Body of pancreas (tissue), 4 donors: ENCODE measurements around the gene SECTM1. TPM values are rescaled to one million over a fixed set of nuclear protein-coding genes. Genes with fewer than 3 reads are reported as not detected.
"Not testable (repeated sequence)": the region's sequence is repeated elsewhere in the genome, so short reads cannot be mapped to it uniquely, and the experiment has no call there.

Experiments used
- ATAC-seq: fragments of 150-250 bp; one replicate; pipeline ENCODE4 v1.9.1; 2016
- DNase-seq, 4 donors: peaks; one replicate each; pipeline ENCODE4 v3.0.0-alpha.2; 2019
- H3K27ac ChIP-seq, 4 donors: fragments of 200-600 bp; sonication (generic); 1 replicate in 3 of 4; 2 replicates in 1 of 4; pipeline versions ENCODE4 v1.5.1 to v1.6.1; 2016 to 2019; ENCODE audit warnings: mild to moderate bottlenecking in 1 of 4, mixed read lengths in 1 of 4, moderate library complexity in 1 of 4
- H3K27me3 ChIP-seq, 2 donors: fragments of 200-600 bp; sonication (generic); one replicate each; pipeline ENCODE4 v1.6.0; 2016; ENCODE audit warnings: mild to moderate bottlenecking in 1 of 2
- H3K36me3 ChIP-seq, 2 donors: fragments of 200-600 bp; sonication (generic); replicated peaks in 1 of 2; 2 replicates each; pipeline ENCODE4 v1.5.1; 2016; ENCODE audit warnings: low read depth in 2 of 2; ENCODE audit not compliant: insufficient read depth in 1 of 2
- H3K4me1 ChIP-seq: fragments of 200-600 bp; sonication (generic); one replicate; pipeline ENCODE4 v1.6.0; 2016
- H3K4me3 ChIP-seq, 2 donors: fragments of 200-600 bp; sonication (generic); 1 replicate in 1 of 2; 2 replicates in 1 of 2; pipeline ENCODE4 v1.5.1; 2016 to 2019
- H3K9me3 ChIP-seq, 3 donors: fragments of 200-600 bp; sonication (generic); 1 replicate in 2 of 3; 2 replicates in 1 of 3; pipeline ENCODE4 v1.5.1; 2016
- CTCF ChIP-seq, 7 experiments: fragments of 450-650 bp in 4 of 7; fragments of 200-600 bp in 3 of 7; sonication (generic) in 3 of 7; IDR thresholded peaks; one replicate each; pipeline ENCODE4 v1.5.1; 2016 to 2019; ENCODE audit warnings: antibody characterized with exemption in 7 of 7
- POLR2A ChIP-seq, 3 donors: fragments of 450-650 bp; IDR thresholded peaks; one replicate each; pipeline ENCODE4 v1.6.1; 2016; ENCODE audit warnings: antibody characterized with exemption in 3 of 3, mild to moderate bottlenecking in 2 of 3
- WGBS, 2 donors: methylation state at CpG; one replicate each; pipeline ENCODE4 v1.1.5; 2017; 5-methylcytosine and 5-hydroxymethylcytosine counted together
- intact Hi-C: fragments of 100-400 bp; cut with DNase I; formaldehyde crosslinking; loops from one replicate; pipeline ENCODE4 v1.15.1; 2023
- total RNA-seq, 2 donors: library from RNA; depleted of rRNA; stranded (reverse); fragments of >200 nt; gene quantifications; one replicate each; pipeline ENCODE4 v1.1.0, GENCODE V29; 2016

SECTM1 gene
- total RNA-seq, 2 donors from 2014 or later = 5.4 to 6.3 TPM

- Histone ChIP-seq H3K4me1 (peaks cover 4% of the 10 kb centered on the region), H3K9me3 (no peaks in the 10 kb centered on the region), H3K4me3 (no peak overlapping the region), H3K27ac (no peak overlapping the region), H3K27me3 (peaks cover 0 to 8% of the 10 kb centered on the region in 2 donors), H3K36me3 (no peaks in the 10 kb centered on the region)
- no peak for TF ChIP-seq CTCF (IDR thresholded peaks at IDR 0.05)
- no peak for TF ChIP-seq POLR2A (IDR thresholded peaks at IDR 0.05)
- 49 to 61% methylated on average over 8 to 10 of the region's 10 CpGs for WGBS, 2 donors
- intact Hi-C loops = no loop called here
- ATAC-seq = no peak
- DNase-seq = no peak
Observed at GRCh38 chr17:82378741-82379021, 45.1 kb upstream of the SECTM1 start.

- H3K4me3 ChIP-seq = no peak overlapping the region
- TF ChIP-seq POLR2A (IDR thresholded peaks at IDR 0.05) (no peak), CTCF (IDR thresholded peaks at IDR 0.05) (no peak)
- intact Hi-C loops = no loop called here
- 74 to 76% methylated on average over 30 to 31 of the region's 31 CpGs for WGBS, 2 donors
- no peak overlapping the region for H3K27ac ChIP-seq
- DNase-seq (no peak), ATAC-seq (no peak)
- no peaks in the 10 kb centered on the region for H3K9me3 ChIP-seq
- H3K27me3 ChIP-seq = peaks cover 0 to 8% of the 10 kb centered on the region in 2 donors
- no peaks in the 10 kb centered on the region for H3K4me1 ChIP-seq
- H3K36me3 ChIP-seq = no peaks in the 10 kb centered on the region
Observed at GRCh38 chr17:82377924-82378740, 44.6 kb upstream of the SECTM1 start.

GRCh38 chr17:82377294-82377693, 43.7 kb upstream of the SECTM1 start:
- WGBS, 2 donors = 37 to 61% methylated on average over 4 to 5 of the region's 5 CpGs
- H3K27me3 ChIP-seq, H3K27ac ChIP-seq, H3K9me3 ChIP-seq, intact Hi-C loops, ATAC-seq, H3K4me1 ChIP-seq, H3K4me3 ChIP-seq, H3K36me3 ChIP-seq, DNase-seq: not testable (repeated sequence)

GRCh38 chr17:82376042-82376730, 42.6 kb upstream of the SECTM1 start:
- 74 to 75% methylated on average over 2 to 16 of the region's 16 CpGs for WGBS, 2 donors
- DNase-seq = no peak
- H3K4me1 ChIP-seq = peaks cover 19% of the 10 kb centered on the region
- no peak for ATAC-seq
- intact Hi-C loops = no loop called here
- no peaks in the 10 kb centered on the region for H3K9me3 ChIP-seq
- TF ChIP-seq POLR2A (IDR thresholded peaks at IDR 0.05) (no peak), CTCF (IDR thresholded peaks at IDR 0.05) (no peak)
- H3K27me3 ChIP-seq = peaks cover 6 to 13% of the 10 kb centered on the region in 2 donors
- no peak overlapping the region for H3K4me3 ChIP-seq
- no peak overlapping the region for H3K27ac ChIP-seq
- H3K36me3 ChIP-seq = no peaks in the 10 kb centered on the region

GRCh38 chr17:82375359-82376041, 41.9 kb upstream of the SECTM1 start:
- intact Hi-C loops = no loop called here
- Histone ChIP-seq H3K4me1 (peaks cover 26% of the 10 kb centered on the region), H3K4me3 (no peak overlapping the region), H3K27me3 (peaks cover 12 to 20% of the 10 kb centered on the region in 2 donors), H3K27ac (no peak overlapping the region), H3K9me3 (no peaks in the 10 kb centered on the region), H3K36me3 (no peaks in the 10 kb centered on the region)
- DNase-seq (no peak), ATAC-seq (no peak)
- WGBS, 2 donors = 68 to 70% methylated on average over 31 to 38 of the region's 46 CpGs
- TF ChIP-seq POLR2A (IDR thresholded peaks at IDR 0.05) (no peak), CTCF (IDR thresholded peaks at IDR 0.05) (no peak)
